ENCODE data around the gene TMEM107. TPM values are rescaled to one million over a fixed set of nuclear protein-coding genes. Genes with fewer than 3 reads are reported as not detected.

The TMEM107 gene
- total and polyA plus RNA-seq, 10 of the 15 experiments (the other 5 are each of a cell fraction or from before 2014, with no cell fraction given): 7.9 to 38.7 (median 22.9) TPM

DNA sequence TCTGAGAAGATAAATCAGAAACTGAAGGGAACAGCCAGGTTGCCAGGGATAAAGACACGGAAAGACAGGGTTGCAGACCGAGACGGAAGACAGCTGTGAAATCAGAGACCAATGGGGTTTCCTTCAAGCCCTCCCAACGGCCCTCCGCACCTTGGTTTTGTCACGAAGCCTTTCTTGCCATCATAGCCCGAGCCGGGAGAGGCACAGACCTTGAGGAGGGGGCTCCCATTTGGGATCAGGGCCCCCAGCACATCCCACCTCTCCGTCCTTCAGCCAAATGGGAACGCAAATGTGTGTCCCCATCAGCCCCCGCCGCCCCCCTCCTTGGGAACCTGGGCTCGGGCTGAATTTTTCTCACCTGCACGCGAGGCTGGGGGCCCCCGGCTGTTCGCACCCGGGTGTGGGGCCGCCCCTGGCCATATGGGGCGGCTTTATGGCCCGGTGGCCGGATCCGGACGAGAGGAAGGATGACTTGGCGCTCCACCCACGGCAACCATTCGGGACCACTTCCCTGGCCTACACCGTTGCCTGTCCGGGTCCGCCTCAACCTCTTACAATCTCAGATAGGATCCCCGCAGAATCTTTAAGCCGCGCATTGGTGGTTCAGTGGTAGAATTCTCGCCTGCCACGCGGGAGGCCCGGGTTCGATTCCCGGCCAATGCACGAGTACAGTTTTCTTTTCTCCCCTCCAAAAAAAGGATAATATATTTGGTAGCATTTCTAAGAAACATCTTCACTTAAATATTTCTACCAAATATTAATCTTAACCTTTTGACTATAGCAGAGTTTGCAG, 50.8 kb downstream of the TMEM107 start (continued):
- TF ChIP-seq CUX1 (IDR thresholded peaks at IDR 0.05; ENCODE audit: insufficient replicate concordance, low read depth, low read length) (no peak), EED (IDR thresholded peaks at IDR 0.05; ENCODE audit: low read depth) (no peak), HCFC1 (IDR thresholded peaks at IDR 0.05; ENCODE audit: low read length) (no peak), SREBF1 (IDR thresholded peaks at IDR 0.05; ENCODE audit: low read length) (no peak), ZNF622 (IDR thresholded peaks at IDR 0.05) (no peak), WRNIP1 (IDR thresholded peaks at IDR 0.05; ENCODE audit: borderline replicate concordance, low read depth, low read length) (no peak), SKIL (IDR thresholded peaks at IDR 0.05; ENCODE audit: low read depth, poor library complexity, severe bottlenecking) (peak; percentile 85), PKNOX1 (IDR thresholded peaks at IDR 0.05) (no peak), SIN3A (IDR thresholded peaks at IDR 0.05; ENCODE audit: low read depth, low read length) (0 out of 2 replicates have a peak, but pooled peaks have one; percentile 57), MEF2B (IDR thresholded peaks at IDR 0.05; ENCODE audit: partially characterized antibody, poor library complexity, severe bottlenecking) (no peak), MLLT1 (IDR thresholded peaks at IDR 0.05) (peak; percentile 53; the same call in 1 of the 2 replicates), HDAC6 (IDR thresholded peaks at IDR 0.05; ENCODE audit: unreplicated experiment) (no peak), MTA3 (IDR thresholded peaks at IDR 0.05; ENCODE audit: borderline replicate concordance, low read length) (no peak)
- TF ChIP-seq, protein P1, sequence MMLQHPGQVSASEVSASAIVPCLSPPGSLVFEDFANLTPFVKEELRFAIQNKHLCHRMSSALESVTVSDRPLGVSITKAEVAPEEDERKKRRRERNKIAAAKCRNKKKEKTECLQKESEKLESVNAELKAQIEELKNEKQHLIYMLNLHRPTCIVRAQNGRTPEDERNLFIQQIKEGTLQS (IDR thresholded peaks at IDR 0.05; ENCODE audit: borderline replicate concordance, extremely low read depth, low read depth, low read length): no peak
